IMR-90 (cell line): ENCODE data around the gene SLC46A2. TPM values are rescaled to one million over a fixed set of nuclear protein-coding genes. Genes with fewer than 3 reads are reported as not detected.

ENCODE experiments used
- ATAC-seq: fragments of 200-7000 bp; cut with Tn5 transposase; 2 replicates; pipeline ENCODE4 v1.9.1; 2020; ENCODE audit warnings: low read depth, mild to moderate bottlenecking, moderate library complexity
- BruUV-seq: library from RNA; stranded (reverse); fragments of 400-500 nt; replicated peaks from 2 replicates; lab custom pipeline; 2021; lab: Mats Ljungman, UMichigan
- CTCF ChIA-PET: fragments of 300-600 bp; formaldehyde crosslinking; extraction: SDS; loops from one replicate; lab custom pipeline; 2021; ENCODE audit warnings: antibody characterized with exemption; lab: Yijun Ruan, JAX
- POLR2A ChIA-PET: fragments of 300-600 bp; sonication (Branson Sonifier 250); formaldehyde crosslinking; loops from one replicate; lab custom pipeline; 2022; ENCODE audit warnings: antibody characterized with exemption; ENCODE audit not compliant: unreplicated experiment; lab: Charles Lee
- DNase-seq: peaks from one replicate; pipeline ENCODE4 v3.0.0; 2013
- H2AFZ ChIP-seq: replicated peaks from 2 replicates; pipeline ENCODE3; 2013; ENCODE audit warnings: low read length, mild to moderate bottlenecking; ENCODE audit not compliant: poor library complexity
- H2AK5ac ChIP-seq: 2 replicates; pipeline ENCODE4 v1.6.1; 2013; ENCODE audit warnings: low read depth, low read length, inconsistent platforms
- H2AK9ac ChIP-seq: replicated peaks from 2 replicates; pipeline ENCODE3; 2013; ENCODE audit warnings: mild to moderate bottlenecking, low read depth, low read length, moderate library complexity; ENCODE audit not compliant: poor library complexity
- H2BK120ac ChIP-seq: 2 replicates; pipeline ENCODE4 v1.6.1; 2013; ENCODE audit warnings: low read depth, low read length, inconsistent platforms
- H2BK15ac ChIP-seq: 3 replicates; pipeline ENCODE4 v1.6.1; 2013; ENCODE audit warnings: low read depth, low read length, inconsistent platforms
- H2BK20ac ChIP-seq: 2 replicates; pipeline ENCODE4 v1.6.1; 2013; ENCODE audit warnings: low read depth, mild to moderate bottlenecking, inconsistent platforms, low read length, moderate library complexity
- H2BK5ac ChIP-seq: 2 replicates; pipeline ENCODE4 v1.6.1; 2013; ENCODE audit warnings: mild to moderate bottlenecking, low read depth, low read length, inconsistent platforms; ENCODE audit not compliant: poor library complexity, severe bottlenecking
- H3K14ac ChIP-seq: replicated peaks from 2 replicates; pipeline ENCODE4 v1.6.1; 2013; ENCODE audit warnings: low read depth, low read length, inconsistent platforms
- H3K18ac ChIP-seq: 2 replicates; pipeline ENCODE4 v1.6.1; 2013; ENCODE audit warnings: low read depth, low read length, control low read depth
- H3K23ac ChIP-seq: 2 replicates; pipeline ENCODE4 v1.6.1; 2013; ENCODE audit warnings: low read depth, low read length, inconsistent platforms
- H3K27ac ChIP-seq: 2 replicates; pipeline ENCODE4 v1.5.1; 2013; ENCODE audit warnings: mild to moderate bottlenecking, control low read depth, low read length; ENCODE audit not compliant: insufficient read depth
- H3K27me3 ChIP-seq: 2 replicates; pipeline ENCODE4 v1.6.1; 2013; ENCODE audit warnings: low read length; ENCODE audit not compliant: control insufficient read depth, insufficient read depth
- H3K36me3 ChIP-seq: 2 replicates; pipeline ENCODE4 v1.6.1; 2013; ENCODE audit warnings: low read length, mixed read lengths; ENCODE audit not compliant: control insufficient read depth, insufficient read depth
- H3K4ac ChIP-seq: 2 replicates; pipeline ENCODE4 v1.6.1; 2013; ENCODE audit warnings: low read depth, low read length, inconsistent platforms
- H3K4me1 ChIP-seq: 2 replicates; pipeline ENCODE4 v1.6.1; 2013; ENCODE audit warnings: low read length, mixed read lengths; ENCODE audit not compliant: control insufficient read depth, insufficient read depth
- H3K4me2 ChIP-seq: 2 replicates; pipeline ENCODE4 v1.6.1; 2013; ENCODE audit warnings: low read depth, mild to moderate bottlenecking, control low read depth, low read length, moderate library complexity
- H3K4me3 ChIP-seq: 2 replicates; pipeline ENCODE4 v1.5.1; 2013; ENCODE audit warnings: low read depth, mild to moderate bottlenecking, control low read depth, low read length, moderate library complexity; ENCODE audit not compliant: insufficient read depth
- H3K56ac ChIP-seq: 2 replicates; pipeline ENCODE4 v1.6.1; 2013; ENCODE audit warnings: low read length, inconsistent platforms; ENCODE audit not compliant: insufficient read depth; ENCODE audit errors: extremely low read depth
- H3K79me1 ChIP-seq, 2 experiments: 2 replicates each; pipeline ENCODE4 v1.6.1; 2013; ENCODE audit warnings: low read length in 2 of 2, inconsistent platforms in 1 of 2, low read depth in 1 of 2
- H3K9ac ChIP-seq: 2 replicates; pipeline ENCODE4 v1.6.1; 2013; ENCODE audit warnings: low read depth, low read length, control low read depth
- H3K9me1 ChIP-seq: 2 replicates; pipeline ENCODE4 v1.6.1; 2013; ENCODE audit warnings: low read length, inconsistent platforms; ENCODE audit not compliant: insufficient read depth
- H3K9me3 ChIP-seq: 2 replicates; pipeline ENCODE4 v1.6.1; 2013; ENCODE audit warnings: low read length; ENCODE audit not compliant: control insufficient read depth, insufficient read depth
- H4K20me1 ChIP-seq: 2 replicates; pipeline ENCODE4 v1.6.1; 2013; ENCODE audit warnings: low read length, inconsistent platforms; ENCODE audit not compliant: insufficient read depth
- H4K5ac ChIP-seq: 2 replicates; pipeline ENCODE4 v1.6.1; 2013; ENCODE audit warnings: mild to moderate bottlenecking, low read depth, low read length, control low read depth
- H4K8ac ChIP-seq, 2 experiments: 2 replicates each; pipeline ENCODE4 v1.6.1; 2013; ENCODE audit warnings: low read depth in 2 of 2, low read length in 2 of 2, control low read depth in 1 of 2, inconsistent platforms in 1 of 2
- H4K91ac ChIP-seq: 2 replicates; pipeline ENCODE4 v1.6.1; 2013; ENCODE audit warnings: low read depth, low read length, inconsistent platforms; ENCODE audit not compliant: insufficient read depth
- CEBPB ChIP-seq: IDR thresholded peaks from 2 replicates; pipeline ENCODE4 v1.6.1; 2012; ENCODE audit warnings: low read depth, low read length, improper control_type of control experiment
- CTCF ChIP-seq: conservative IDR thresholded peaks from 2 replicates; pipeline ENCODE4 v1.5.1; 2012; ENCODE audit warnings: mild to moderate bottlenecking, low read depth, low read length, improper control_type of control experiment
- ELK1 ChIP-seq: fragments of 150-350 bp; IDR thresholded peaks from 2 replicates; pipeline ENCODE4 v1.6.1; 2016; ENCODE audit warnings: low read depth, mild to moderate bottlenecking, low read length, moderate library complexity, borderline replicate concordance
- FOS ChIP-seq: fragments of 150-350 bp; IDR thresholded peaks from 2 replicates; pipeline ENCODE4 v1.6.1; 2016; ENCODE audit warnings: low read depth, low read length
- MAFK ChIP-seq: IDR thresholded peaks from 2 replicates; pipeline ENCODE4 v1.6.1; 2012; ENCODE audit warnings: low read depth, low read length, improper control_type of control experiment
- MXI1 ChIP-seq: IDR thresholded peaks from 2 replicates; pipeline ENCODE4 v1.6.1; 2012; ENCODE audit warnings: low read depth, mild to moderate bottlenecking, low read length, moderate library complexity, borderline replicate concordance
- NFE2L2 ChIP-seq: fragments of 150-350 bp; IDR thresholded peaks from 2 replicates; pipeline ENCODE4 v1.6.1; 2016; ENCODE audit warnings: low read depth, mild to moderate bottlenecking, low read length
- RAD21 ChIP-seq: IDR thresholded peaks from 2 replicates; pipeline ENCODE4 v1.6.1; 2012; ENCODE audit warnings: low read length, improper control_type of control experiment
- RCOR1 ChIP-seq: IDR thresholded peaks from 2 replicates; pipeline ENCODE4 v1.6.1; 2012; ENCODE audit warnings: mild to moderate bottlenecking, low read length, improper control_type of control experiment; ENCODE audit not compliant: insufficient replicate concordance
- RFX5 ChIP-seq: IDR thresholded peaks from 2 replicates; pipeline ENCODE4 v1.8.0; 2012; ENCODE audit warnings: low read depth, mild to moderate bottlenecking, low read length, moderate library complexity
- SMC3 ChIP-seq: fragments of 150-350 bp; IDR thresholded peaks from 2 replicates; pipeline ENCODE4 v1.6.1; 2016; ENCODE audit warnings: low read depth, mild to moderate bottlenecking, antibody characterized with exemption, low read length, moderate library complexity
- WGBS, 2 experiments: methylation state at CpG; one replicate each; pipeline versions ENCODE4 v1.1.5 to v1.1.7; 2013; ENCODE audit warnings: missing lambda C conversion rate in 2 of 2; ENCODE audit not compliant: insufficient read length in 1 of 2; ENCODE audit errors: extremely low coverage in 2 of 2; 5-methylcytosine and 5-hydroxymethylcytosine counted together
- dilution Hi-C: fragments of 300-500 bp; cut with HindIII; formaldehyde crosslinking; loops from one replicate; pipeline ENCODE4 v1.14.3; 2018; ENCODE audit warnings: low sequenced_read_pairs; ENCODE audit not compliant: unreplicated experiment
- in situ Hi-C: fragments of 300-500 bp; cut with MboI; formaldehyde crosslinking; loops from 3 replicates; pipeline ENCODE4 v1.14.3; 2019; ENCODE audit warnings: low sequenced_read_pairs, inconsistent platforms, mixed read lengths
- intact Hi-C: fragments of 100-400 bp; cut with micrococcal nuclease; formaldehyde crosslinking; loops from 2 replicates; pipeline ENCODE4 v1.10.0; 2022
- polyA plus RNA-seq, 3 experiments: library from polyadenylated mRNA; depleted of rRNA; stranded (reverse); fragments of >200 nt; gene quantifications; 2 replicates each; pipeline ENCODE4 v1.2.3, GENCODE V29; 2012; ENCODE audit warnings: low replicate concordance in 1 of 3
- total RNA-seq: library from RNA; depleted of rRNA; stranded (reverse); fragments of >200 nt; gene quantifications from 2 replicates; pipeline ENCODE4 v1.2.3, GENCODE V29; 2012

SLC46A2 gene
- total and polyA plus RNA-seq, 2 of the 4 experiments (the other 2 are of a cell fraction), result not detected

GRCh38 chr9:112905084-112905483 is 14.4 kb upstream of the SLC46A2 start:
- WGBS, 2 experiments, result no CpG with 5 or more reads among the region's 4 CpGs
- H3K9ac ChIP-seq, result no peak overlapping the region
- H3K4ac ChIP-seq, result no peak overlapping the region
- H3K23ac ChIP-seq, result no peak overlapping the region
- no peak for TF ChIP-seq MXI1
- TF ChIP-seq RCOR1, result no peak
- TF ChIP-seq SMC3, result no peak
- no peak for TF ChIP-seq MAFK
- no peak for TF ChIP-seq RFX5
- no peak for TF ChIP-seq RAD21
- no peak for TF ChIP-seq ELK1
- TF ChIP-seq CEBPB, result no peak
- TF ChIP-seq FOS, result no peak
- TF ChIP-seq CTCF, result no peak
- TF ChIP-seq NFE2L2, result no peak
- no peak overlapping the region for H2BK15ac ChIP-seq
- ChIA-PET CTCF (no interaction called here), POLR2A (no interaction called here)
- no peak overlapping the region for H3K4me2 ChIP-seq
- H3K27me3 ChIP-seq, result peaks cover 27% of the 10 kb centered on the region
- no peak overlapping the region for H4K5ac ChIP-seq
- H3K27ac ChIP-seq, result no peak overlapping the region
- H3K79me1 ChIP-seq, result no peaks in the 10 kb centered on the region
- H3K4me1 ChIP-seq, result no peaks in the 10 kb centered on the region
- no peak overlapping the region for H2AFZ ChIP-seq
- no peak overlapping the region for H3K18ac ChIP-seq
- H2AK9ac ChIP-seq, result no peak overlapping the region
- no peak overlapping the region for H2AK5ac ChIP-seq
- H3K36me3 ChIP-seq, result no peaks in the 10 kb centered on the region
- H2BK5ac ChIP-seq, result no peak overlapping the region
- no peak overlapping the region for H2BK20ac ChIP-seq
- no TSS peak for BruUV-seq
- H3K56ac ChIP-seq, result no peak overlapping the region
- dilution Hi-C loops (no loop called here), in situ Hi-C loops (no loop called here), intact Hi-C loops (loop anchor here (10.0 kb wide), 1 partner anchor 190 kb away; the partner anchor contains the start of gene INIP)
- ATAC-seq, result no peak
- H4K20me1 ChIP-seq, result no peaks in the 10 kb centered on the region
- H2BK120ac ChIP-seq, result no peak overlapping the region
- H3K14ac ChIP-seq, result no peak overlapping the region
- H4K91ac ChIP-seq, result no peak overlapping the region
- DNase-seq, result no peak
- H3K9me3 ChIP-seq, result no peaks in the 10 kb centered on the region
- no peaks in the 10 kb centered on the region for H3K9me1 ChIP-seq
- H3K4me3 ChIP-seq, result no peak overlapping the region
- no peak overlapping the region for H4K8ac ChIP-seq
